ENCODE measurements around the gene TADA1. TPM values are rescaled to one million over a fixed set of nuclear protein-coding genes. Genes with fewer than 3 reads are reported as not detected.

Gene TADA1
- total RNA-seq (2021; ENCODE audit: unreplicated experiment), result 16.0 TPM
- 7.9 and 10.1 TPM in 2 replicates for polyA plus RNA-seq (2012)
- Bru-seq, nascent RNA, result percentile 87 among the genes with signal in this experiment
- BruChase-seq, experiment 1, labeled RNA remaining after a 6-hour chase, result percentile 67 among the genes with signal in this experiment
- percentile 85 among the genes with signal in this experiment for BruChase-seq, experiment 2, labeled RNA remaining after a 2-hour chase
- long read RNA-seq, transcript TADA1-201 (8 exons, 2,159 nt), result major isoform, 44 of 51 reads
- long read RNA-seq, partial matches to known transcripts, result 3 of 51 reads
- long read RNA-seq, other reads (novel, unspliced or antisense), result 2 of 51 reads

GRCh38 chr1:166875734-166876539, at the start of gene TADA1:
Gene TADA1, minus strand, starts transcription at chr1:166876264. Its CDS starts 31 bp downstream, at chr1:166876233.
- H2AFZ ChIP-seq (ENCODE audit: low read depth, low read length, poor library complexity, severe bottlenecking), result peak within 1 kb of the TSS; percentile 84
- H3K36me3 ChIP-seq (ENCODE audit: control insufficient read depth in 1 of 2, insufficient read depth in 2 of 2, low read length in 2 of 2), result no peaks in the 10 kb centered on the region
- ATAC-seq (peak; percentile 87), DNase-seq (ENCODE audit: low read depth, low spot score) (peak; percentile 96)
- H3K27me3 ChIP-seq (ENCODE audit: insufficient read depth, low read length), result no peaks in the 10 kb centered on the region
- ChIA-PET CTCF (interaction anchor here (0.9 to 2.0 kb wide), 3 partner anchors 34 to 183 kb away, joined by 3 to 11 read pairs (median 8); partner anchors contain the start of gene POGK), RAD21 (ENCODE audit: low non-redundant PET in 1 of 2, low total read pairs in 2 of 2, uncharacterized antibody in 2 of 2, unreplicated experiment in 2 of 2) (no interaction called here), POLR2A (interaction anchor here (0.8 kb wide), 2 partner anchors 10 to 37 kb away, joined by 3 read pairs; partner anchors contain the start of gene POGK)
- intact Hi-C loops (cut with micrococcal nuclease), result no loop called here
- peaks cover 48% of the 10 kb centered on the region for H3K79me2 ChIP-seq (ENCODE audit: insufficient read depth, low read length)
- H3K27ac ChIP-seq (ENCODE audit: low read depth, low read length), result peak within 1 kb of the TSS; percentile 80
- H4K20me1 ChIP-seq (ENCODE audit: insufficient read depth), result 0 out of 2 replicates have a peak, but pooled peaks cover 6% of the 10 kb centered on the region
- no peaks in the 10 kb centered on the region; the same call in 1 of the 2 replicates for H3K9me2 ChIP-seq (ENCODE audit: insufficient read depth)
- H3K4me3 ChIP-seq (replicated peaks in 1 of 2; ENCODE audit: low read depth in 1 of 2, low read length in 2 of 2), result peak within 1 kb of the TSS; percentile 69 to 71
- H3K9ac ChIP-seq (ENCODE audit: low read length), result peak within 1 kb of the TSS; percentile 91
- H3K4me2 ChIP-seq (ENCODE audit: low read length), result peak within 1 kb of the TSS; percentile 88
- H3K4me1 ChIP-seq (ENCODE audit: control insufficient read depth in 1 of 2, insufficient read depth in 2 of 2, low read length in 2 of 2), result peaks cover 15 to 21% of the 10 kb centered on the region in 2 experiments
- no TSS peak for BruUV-seq (replicated peaks)
- no peaks in the 10 kb centered on the region for H3K9me3 ChIP-seq (ENCODE audit: control insufficient read depth in 1 of 2, insufficient read depth in 1 of 2, low read depth in 1 of 2, low read length in 2 of 2)
- TF ChIP-seq JUND (IDR thresholded peaks at IDR 0.05), result no peak
- TF ChIP-seq SIN3A (IDR thresholded peaks at IDR 0.05; ENCODE audit: low read depth), result peak; percentile 65
- TF ChIP-seq EZH2phosphoT487 (IDR thresholded peaks at IDR 0.05; ENCODE audit: borderline replicate concordance), result no peak
- peak; percentile 63; the same call in 1 of the 2 replicates for TF ChIP-seq EGR1 (IDR thresholded peaks at IDR 0.05; ENCODE audit: low read depth)
- no peak; the same call in 1 of the 2 replicates for TF ChIP-seq ELF1 (IDR thresholded peaks at IDR 0.05; ENCODE audit: borderline replicate concordance, low read depth)
- TF ChIP-seq TCF7L2 (IDR thresholded peaks at IDR 0.05; ENCODE audit: borderline replicate concordance, extremely low read depth, insufficient read depth, insufficient read length), result peak; percentile 89
- no peak for TF ChIP-seq POLR2A (IDR thresholded peaks at IDR 0.05; ENCODE audit: borderline replicate concordance, extremely low read depth, insufficient read depth, insufficient read length)
- TF ChIP-seq, protein P1, sequence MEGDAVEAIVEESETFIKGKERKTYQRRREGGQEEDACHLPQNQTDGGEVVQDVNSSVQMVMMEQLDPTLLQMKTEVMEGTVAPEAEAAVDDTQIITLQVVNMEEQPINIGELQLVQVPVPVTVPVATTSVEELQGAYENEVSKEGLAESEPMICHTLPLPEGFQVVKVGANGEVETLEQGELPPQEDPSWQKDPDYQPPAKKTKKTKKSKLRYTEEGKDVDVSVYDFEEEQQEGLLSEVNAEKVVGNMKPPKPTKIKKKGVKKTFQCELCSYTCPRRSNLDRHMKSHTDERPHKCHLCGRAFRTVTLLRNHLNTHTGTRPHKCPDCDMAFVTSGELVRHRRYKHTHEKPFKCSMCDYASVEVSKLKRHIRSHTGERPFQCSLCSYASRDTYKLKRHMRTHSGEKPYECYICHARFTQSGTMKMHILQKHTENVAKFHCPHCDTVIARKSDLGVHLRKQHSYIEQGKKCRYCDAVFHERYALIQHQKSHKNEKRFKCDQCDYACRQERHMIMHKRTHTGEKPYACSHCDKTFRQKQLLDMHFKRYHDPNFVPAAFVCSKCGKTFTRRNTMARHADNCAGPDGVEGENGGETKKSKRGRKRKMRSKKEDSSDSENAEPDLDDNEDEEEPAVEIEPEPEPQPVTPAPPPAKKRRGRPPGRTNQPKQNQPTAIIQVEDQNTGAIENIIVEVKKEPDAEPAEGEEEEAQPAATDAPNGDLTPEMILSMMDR (IDR thresholded peaks at IDR 0.05 in 2 of 3, conservative IDR thresholded peaks at IDR 0.05 in 1 of 3; ENCODE audit: borderline replicate concordance in 1 of 3, insufficient read depth in 1 of 3, low read depth in 2 of 3, low read length in 2 of 3), result no peak
- TF ChIP-seq YY1 (IDR thresholded peaks at IDR 0.05; ENCODE audit: extremely low read depth, insufficient replicate concordance, low read depth, low read length), result peak; percentile 90
- TF ChIP-seq POLR2AphosphoS5 (IDR thresholded peaks at IDR 0.05; ENCODE audit: low read depth, low read length), result peak; percentile 83
- no peak; the same call in 1 of the 2 replicates for TF ChIP-seq FOSL1 (IDR thresholded peaks at IDR 0.05; ENCODE audit: low read depth)
- TF ChIP-seq ZFX (IDR thresholded peaks at IDR 0.05), result peak; percentile 98
- peak; percentile 9; the same call in 1 of the 2 replicates for TF ChIP-seq SRF (IDR thresholded peaks at IDR 0.05; ENCODE audit: low read depth)
- TF ChIP-seq CBX3 (IDR thresholded peaks at IDR 0.05; ENCODE audit: low read depth), result peak; percentile 83
- TF ChIP-seq, protein P2, sequence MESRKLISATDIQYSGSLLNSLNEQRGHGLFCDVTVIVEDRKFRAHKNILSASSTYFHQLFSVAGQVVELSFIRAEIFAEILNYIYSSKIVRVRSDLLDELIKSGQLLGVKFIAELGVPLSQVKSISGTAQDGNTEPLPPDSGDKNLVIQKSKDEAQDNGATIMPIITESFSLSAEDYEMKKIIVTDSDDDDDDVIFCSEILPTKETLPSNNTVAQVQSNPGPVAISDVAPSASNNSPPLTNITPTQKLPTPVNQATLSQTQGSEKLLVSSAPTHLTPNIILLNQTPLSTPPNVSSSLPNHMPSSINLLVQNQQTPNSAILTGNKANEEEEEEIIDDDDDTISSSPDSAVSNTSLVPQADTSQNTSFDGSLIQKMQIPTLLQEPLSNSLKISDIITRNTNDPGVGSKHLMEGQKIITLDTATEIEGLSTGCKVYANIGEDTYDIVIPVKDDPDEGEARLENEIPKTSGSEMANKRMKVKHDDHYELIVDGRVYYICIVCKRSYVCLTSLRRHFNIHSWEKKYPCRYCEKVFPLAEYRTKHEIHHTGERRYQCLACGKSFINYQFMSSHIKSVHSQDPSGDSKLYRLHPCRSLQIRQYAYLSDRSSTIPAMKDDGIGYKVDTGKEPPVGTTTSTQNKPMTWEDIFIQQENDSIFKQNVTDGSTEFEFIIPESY (IDR thresholded peaks at IDR 0.05; ENCODE audit: extremely low read depth, insufficient replicate concordance, low read length), result no peak
- no peak for TF ChIP-seq REST (IDR thresholded peaks at IDR 0.05; ENCODE audit: low read depth)
- no peak for TF ChIP-seq EZH2 (IDR thresholded peaks at IDR 0.05)
